ENCODE measurements around the gene HIPK3.
"Not testable (repeated sequence)": the region's sequence is repeated elsewhere in the genome, so short reads cannot be mapped to it uniquely, and the experiment has no call there.

HIPK3 gene

DNA sequence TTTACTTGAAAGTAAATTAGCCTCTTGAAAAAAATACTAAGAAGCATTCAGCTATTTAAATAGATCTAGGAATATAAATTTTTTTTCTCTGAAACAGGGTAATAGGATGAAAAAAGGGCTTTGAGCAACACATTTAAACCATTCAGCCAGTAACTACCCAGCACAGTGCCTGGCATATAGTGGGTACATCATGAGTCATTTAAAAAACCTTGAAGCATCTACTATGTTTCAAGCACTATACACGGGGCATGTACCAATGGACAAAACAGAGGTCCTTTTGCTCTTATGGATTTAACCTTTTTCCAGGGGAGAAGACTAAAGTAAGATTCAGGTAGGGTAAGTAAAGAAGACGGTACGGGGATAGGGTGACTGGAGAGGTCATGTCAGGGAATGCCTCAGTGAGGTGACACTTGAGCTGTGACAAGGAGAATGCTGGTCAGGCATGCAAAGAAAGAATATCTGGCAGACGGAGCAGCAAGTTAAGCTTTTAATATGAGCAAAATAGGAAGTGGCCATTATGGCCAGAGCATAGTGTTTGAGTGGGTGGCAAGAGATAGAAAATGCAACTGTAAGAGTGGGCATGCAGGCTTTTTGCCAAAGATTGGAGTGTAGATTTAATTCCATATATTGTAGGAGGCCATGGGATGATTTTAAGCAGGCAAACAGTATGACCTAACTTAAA lies 101.1 kb downstream of the HIPK3 start:
- DNase-seq (ENCODE audit: low read depth), result no peak

DNA sequence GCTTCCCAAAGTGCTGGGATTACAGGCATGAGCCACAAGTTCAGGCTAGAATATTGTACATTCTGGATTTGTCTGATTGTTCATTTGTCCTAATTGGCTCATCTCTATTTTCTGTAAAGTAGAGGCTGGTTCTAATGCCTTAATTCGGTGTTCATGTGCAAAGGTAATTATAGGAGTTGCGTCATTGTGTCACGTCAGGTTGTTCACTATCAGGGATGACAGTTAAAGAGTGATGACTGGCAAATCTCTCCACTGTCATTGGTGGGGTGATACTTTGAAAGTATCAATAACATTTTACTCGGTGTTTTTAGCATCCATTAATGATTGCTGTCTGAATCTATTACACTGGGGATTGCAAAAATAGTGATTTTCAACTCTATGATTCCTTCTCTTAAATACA lies 103.5 kb downstream of the HIPK3 start:
- no peak for DNase-seq (ENCODE audit: low read depth)

DNA sequence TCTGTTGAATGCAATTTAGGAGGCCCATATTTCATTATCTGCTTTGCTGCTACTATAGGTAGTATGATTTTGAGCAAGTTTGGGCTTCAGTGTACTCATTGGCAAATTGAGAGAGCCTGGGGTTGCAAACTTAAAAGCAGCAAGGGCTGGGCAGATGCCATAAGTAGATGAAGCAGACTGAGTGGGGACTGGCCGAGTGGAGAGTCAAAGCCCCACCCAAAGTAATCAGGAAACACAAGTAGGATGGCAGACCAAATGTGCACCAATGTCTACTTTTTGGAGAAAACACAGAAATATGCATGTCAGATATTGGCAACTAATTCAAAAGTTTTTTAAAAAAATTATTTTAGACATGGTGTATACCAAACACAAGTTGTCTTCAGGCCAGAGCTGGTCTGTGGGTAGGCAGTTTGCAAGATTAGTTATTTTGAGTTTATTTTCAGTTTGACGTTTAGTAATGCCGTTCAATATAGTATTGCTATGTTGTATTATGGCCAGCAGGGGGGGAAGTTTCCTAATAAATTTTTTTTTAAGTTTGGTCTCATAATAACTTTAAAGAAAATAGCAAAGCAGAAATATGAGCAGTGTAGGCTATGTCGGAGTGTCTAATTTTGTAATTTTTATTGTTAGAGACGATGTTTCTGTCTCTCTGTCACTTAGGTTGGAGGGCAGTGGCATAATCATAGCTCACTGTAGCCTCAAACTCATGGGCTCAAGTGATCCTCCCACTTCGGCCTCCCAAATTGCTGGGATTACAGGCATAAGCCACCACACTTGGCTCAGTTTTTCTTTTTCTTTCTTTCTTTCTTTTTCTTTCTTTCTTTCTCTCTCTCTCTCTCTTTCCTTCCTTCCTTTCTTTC lies 105.1 kb downstream of the HIPK3 start:
- peak; percentile 37 for DNase-seq (ENCODE audit: low read depth)

DNA sequence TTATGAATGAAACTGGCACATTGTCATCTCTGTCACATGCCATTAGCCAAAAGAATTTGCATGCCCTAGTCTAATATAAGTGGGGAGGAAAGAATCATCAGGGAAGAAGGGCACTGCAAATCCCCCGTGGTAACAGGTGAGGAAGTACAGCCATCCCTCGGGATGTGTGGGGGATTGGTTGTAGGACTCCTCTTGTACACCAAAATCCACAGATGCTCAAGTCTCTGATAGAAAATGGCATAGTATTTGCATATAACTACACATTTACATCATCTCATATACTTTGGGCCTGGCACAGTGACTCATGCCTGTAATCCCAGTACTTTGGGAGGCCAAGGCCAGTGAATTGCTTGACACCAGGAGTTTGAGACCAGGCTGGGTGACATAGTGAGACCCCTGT lies 109.7 kb downstream of the HIPK3 start:
- DNase-seq (ENCODE audit: low read depth), result no peak

DNA sequence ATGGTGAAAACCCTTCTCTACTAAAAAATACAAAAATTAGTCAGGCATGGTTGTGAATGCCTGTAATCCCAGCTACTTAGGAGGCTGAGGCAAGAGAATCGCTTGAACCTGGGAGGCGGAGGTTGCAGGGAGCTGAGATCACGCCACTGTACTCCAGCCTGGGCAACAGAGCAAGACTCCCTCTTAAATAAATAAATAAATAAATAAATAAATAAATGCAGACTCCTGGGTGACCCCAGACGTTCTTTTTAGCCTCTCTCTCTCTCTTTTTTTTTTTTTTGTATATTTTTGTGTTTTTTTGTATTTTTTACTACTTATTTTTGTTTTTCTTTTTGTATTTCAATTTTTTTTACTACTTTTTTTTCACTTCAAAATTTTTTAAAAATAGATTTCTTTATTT lies 111.3 kb downstream of the HIPK3 start:
- not testable (repeated sequence) for DNase-seq (ENCODE audit: low read depth)

DNA sequence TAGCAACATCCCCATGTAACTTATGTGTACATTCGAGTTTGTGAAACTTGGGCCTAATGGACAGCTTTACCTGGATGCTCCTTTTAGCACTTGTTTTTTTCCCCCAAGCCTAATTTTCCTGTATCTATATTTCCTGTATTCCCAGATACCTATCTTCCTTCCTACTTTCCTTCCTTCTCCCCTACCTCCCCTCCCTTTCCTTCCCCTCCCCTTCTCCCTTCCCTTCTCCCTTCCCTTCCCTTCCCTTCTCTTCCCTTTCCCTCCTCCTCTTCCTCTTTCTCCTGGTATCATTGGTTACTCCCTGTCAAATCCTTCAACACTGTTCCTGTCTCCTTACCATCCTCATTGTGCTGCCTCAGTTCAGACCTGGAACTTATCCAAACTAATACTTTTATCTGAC lies 111.8 kb downstream of the HIPK3 start:
- DNase-seq (ENCODE audit: low read depth), result no peak

DNA sequence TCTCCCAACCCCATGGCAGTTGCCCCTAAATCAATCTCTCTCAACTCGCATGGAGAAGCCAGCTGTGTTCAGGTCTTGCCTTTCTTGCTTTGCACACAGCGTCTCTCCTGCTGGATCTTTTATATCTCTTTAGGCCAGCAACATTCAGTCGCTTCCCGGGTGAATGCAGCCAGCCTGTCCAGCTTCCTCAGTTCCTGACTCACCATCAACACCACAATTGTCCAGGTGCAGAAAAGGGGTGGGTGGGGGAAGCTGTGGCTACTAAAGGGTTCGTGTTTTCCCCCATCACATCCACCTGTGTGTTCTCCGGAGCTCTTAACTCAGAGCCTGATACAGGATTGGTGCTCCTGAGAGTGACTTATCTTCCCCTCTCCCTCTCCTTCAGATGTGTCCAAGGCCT lies 116.5 kb downstream of the HIPK3 start:
- no peak for DNase-seq (ENCODE audit: low read depth)

DNA sequence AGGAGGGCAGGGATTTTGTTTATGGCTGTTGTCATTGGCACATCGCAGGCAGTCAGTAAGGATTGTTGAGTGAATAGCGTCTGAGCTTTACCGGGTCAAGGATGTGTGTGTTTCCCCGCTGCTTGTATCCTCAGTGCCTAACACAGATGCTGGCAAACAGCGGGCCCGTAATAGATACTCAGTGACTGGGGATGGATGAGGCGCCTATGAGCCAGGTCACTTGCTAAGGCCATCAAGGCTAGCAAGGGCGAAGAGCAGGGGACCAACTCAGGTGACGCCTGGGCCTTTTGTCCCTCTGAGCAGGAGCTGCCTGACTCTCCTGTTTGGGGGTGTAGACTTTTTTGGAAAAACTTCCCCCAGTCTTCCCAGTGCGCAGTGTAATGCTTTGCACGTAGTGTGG lies 118.1 kb downstream of the HIPK3 start:
- DNase-seq (ENCODE audit: low read depth), result no peak

DNA sequence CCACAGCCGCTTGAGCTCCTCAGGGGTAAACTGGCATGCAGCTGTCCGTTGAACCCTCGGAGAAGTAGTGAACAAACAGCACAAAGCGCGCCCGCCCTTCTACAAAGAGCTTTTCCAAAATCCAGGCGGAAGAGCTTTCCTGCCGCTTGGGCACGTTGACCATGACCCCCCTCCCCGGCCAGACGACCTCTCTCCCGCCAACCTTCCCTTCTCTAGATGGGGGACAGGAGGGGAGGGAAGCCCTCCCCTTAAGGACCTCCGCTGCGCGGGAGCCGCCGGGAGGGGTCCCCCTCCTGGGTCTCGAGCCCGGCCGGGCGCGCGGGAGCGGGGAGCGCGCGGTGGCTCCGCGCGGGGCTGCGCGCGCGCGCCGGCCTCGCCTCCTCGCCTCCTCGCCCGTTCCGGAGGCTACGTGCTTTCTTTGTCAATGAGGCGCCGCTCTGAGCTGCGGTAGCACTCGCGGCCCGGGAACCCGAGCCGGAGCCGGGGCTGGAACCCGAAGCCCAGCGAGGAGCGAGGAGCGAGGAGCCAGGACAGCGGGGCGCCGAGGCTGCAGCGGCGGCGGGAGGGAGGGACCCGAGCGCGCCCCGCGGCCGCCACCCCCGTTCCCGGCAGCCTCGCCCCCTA lies 118.6 kb downstream of the HIPK3 start, which contains the start of gene KIAA1549L:
Gene KIAA1549L (plus strand): TSS at position 421 of the 624 bp plus-strand sequence.
- no peak for DNase-seq (ENCODE audit: low read depth)

DNA sequence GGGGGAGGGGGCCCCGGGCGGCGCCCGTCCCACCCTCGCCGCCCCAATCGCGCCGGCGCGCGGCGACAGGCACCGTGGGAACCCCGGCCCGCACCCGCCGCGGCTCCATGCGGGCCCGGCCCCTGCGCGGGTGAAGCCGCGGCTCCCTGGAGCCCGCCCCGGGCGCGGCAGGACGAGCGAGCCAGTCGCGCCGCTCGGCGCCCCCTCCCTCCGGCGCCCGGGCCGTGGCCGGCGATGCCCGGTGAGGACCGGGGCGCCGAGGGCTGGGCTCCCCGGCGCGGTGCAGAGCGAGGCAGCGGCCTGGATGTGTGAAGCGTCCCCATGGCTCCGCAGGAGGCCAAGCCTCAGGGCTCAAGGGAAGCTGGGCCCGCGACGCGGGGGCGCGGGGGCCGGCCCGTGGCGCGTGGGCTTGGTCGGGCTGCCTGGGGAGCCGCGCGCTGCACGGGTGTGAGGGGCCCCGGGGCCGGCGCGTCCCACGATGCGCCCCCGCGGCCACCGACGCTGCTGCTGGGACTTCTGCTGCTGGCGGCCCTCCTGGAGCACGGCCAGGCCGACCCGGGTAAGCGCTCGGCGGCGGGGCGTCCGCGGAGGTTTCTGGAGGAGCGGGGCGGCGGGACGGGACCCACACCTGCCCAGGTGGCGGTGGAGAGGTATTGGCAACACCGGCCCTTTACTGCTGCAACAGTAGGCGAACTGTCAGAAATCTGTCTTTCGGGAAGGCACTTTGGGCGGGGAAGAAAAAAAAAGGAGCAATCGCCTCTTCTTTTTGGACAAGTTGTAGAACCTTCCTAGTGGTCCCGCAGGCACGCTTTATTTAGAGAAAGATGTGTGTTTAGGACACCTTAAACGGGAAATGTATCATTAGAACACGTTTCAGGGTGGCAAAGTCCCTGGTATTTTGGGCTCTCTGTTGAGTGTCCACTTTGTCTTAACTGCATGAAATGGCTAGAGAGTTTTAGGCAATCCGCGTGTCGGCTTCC lies 119.4 kb downstream of the HIPK3 start:
- no peak for DNase-seq (ENCODE audit: low read depth)

DNA sequence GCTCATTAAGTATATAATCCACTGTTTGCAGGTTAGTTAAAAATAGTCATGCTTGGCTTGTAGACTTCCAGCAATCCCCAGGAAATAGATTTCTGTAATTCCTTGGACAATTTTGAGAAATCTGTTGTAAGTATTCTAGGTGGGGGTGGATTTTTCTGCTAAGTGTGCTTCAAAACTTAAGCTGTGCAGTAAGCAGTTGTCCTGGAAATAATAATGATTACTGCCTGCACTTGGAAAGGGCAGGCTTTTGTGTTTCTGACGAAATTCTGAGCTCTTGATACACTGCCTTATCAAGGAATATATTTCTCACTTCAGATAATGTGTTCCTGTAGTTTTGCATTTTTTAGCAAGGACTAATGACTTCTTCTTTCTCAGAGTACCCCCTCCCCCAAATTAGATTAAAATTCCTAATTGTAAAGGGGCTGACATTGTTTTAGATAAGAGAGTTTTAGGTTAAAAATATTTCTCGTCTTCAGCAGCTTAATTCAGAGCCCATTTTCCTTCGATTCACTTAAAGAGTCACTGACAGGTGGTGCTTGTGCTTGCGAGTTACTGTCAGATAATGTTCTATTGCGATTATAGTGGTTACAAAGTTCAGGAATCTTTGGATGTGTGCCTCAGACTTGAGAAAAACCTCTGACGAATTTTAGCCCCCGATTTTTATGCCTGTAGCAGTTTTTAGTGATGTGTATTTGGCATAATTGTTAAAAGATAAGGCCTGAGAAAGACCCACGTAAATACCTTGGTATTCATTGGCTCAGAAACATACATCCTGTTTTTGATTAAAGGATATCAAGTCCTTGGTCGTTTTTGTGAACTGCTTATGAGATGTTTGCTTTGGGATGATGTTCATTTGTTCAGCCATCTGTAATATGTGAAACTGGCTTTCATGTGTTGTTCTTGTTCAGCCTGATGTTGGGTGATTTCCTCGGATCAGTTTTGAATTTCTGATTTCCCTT lies 120.5 kb downstream of the HIPK3 start:
- DNase-seq (ENCODE audit: low read depth), result peak; percentile 19

DNA sequence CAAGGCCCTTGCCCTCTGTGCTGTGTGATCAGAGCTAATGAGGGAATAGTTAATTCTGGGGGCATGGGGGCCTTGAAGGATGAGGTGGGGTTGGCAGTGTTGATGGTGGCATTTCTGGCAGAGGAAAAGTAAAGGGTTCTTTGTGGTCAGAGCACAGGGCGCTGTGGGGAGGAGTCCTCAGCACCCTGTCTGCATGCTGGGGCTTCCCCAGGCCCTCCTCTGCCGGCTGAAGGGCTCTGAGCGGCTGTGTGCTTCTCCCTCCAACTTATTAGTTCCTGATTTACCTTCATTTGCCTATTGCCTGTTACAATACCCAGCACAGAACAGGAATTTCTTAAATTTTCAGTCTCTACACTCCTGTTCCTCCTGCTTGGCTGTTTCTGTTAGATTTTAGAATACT lies 122.8 kb downstream of the HIPK3 start:
- DNase-seq (ENCODE audit: low read depth), result no peak

DNA sequence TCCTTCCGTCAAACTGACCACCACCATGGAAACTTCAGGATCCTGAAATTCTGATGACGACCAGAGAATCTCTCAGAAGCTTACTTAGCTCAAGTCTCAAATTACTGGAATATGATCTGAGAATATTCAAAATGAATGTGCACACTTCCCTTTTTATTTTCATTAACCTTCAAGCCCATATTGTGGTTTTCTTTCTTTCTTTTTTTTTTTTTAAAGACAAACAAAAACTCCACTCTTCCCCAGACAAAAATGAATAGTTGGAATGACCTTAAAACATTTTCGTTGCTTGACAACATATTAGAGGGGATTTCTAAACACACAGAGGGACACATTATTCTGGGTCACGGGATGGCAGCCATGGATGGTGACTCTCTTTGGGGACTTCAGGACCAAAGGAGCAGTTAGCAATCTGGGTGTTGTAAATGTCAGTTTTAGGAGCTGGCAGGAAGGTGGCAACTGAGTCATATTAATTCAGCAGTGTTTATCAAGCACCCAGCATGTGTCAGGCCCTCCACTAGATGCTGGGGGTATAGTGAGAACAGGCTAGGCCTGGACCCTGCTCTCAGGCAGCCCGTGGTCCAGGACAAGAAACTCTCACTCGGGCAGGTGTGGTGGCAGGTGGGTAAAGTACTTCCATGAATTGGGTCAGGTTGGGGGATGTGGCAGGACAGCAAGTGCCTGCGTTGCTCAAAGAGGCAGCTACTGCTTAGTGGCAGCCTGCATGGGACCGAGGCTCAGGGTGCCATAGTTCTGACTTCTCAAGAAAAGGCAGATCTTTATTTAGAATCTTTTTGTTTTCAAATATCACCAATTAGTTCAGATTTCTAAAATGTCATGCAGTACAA lies 126.1 kb downstream of the HIPK3 start:
- DNase-seq (ENCODE audit: low read depth), result no peak

DNA sequence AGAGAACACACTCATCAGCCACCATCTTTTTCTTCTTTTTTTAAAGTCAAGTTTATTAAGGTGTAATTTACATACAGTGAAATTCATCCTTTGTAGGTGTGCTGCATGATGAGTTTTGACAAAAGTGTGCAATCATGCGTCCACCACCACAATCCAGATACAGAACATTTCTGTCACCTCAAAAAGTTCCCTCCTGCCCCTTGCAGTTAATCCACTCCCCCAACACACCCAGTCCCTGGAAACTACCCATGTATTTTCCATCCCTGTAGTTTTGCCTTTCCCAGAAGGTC lies 126.7 kb downstream of the HIPK3 start:
- DNase-seq (ENCODE audit: low read depth), result no peak

DNA sequence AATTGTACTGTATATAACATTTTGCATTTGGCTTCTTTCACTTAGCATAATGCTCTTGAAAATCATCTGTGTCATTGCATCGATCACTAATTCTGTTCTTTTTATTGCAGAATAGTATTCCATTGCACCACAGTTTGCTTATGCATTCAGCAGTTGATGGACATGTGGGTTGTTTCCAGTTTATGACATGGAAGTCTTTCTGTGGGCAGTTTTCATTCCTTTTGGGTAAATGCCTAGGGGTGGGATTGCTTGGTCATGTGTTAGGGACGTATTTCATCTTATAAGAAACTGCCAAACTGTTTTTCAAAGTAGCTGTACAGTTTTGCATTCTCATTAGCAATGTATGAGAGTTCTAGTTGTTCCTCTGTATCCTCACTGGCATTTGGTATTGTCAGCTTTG lies 127.0 kb downstream of the HIPK3 start:
- no peak for DNase-seq (ENCODE audit: low read depth)

DNA sequence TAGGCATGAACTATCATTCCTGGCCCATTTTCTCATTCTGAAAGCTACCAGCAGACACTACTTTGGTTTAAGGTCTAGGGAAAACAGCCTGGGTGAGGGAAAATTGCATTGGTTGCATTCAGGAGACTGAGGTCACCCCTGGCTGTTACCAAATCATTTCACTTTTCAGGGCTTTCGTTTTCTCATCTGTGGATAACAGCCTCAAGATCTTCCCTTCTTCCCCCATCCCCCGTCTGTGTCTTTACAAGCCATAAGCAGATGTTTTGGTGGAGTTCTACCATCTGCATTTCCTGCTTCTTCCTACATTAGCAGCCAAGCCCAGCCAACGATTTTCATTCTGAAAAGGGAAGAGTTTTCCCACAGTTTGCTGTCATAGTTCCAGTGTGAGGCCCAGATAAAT lies 130.4 kb downstream of the HIPK3 start:
- no peak for DNase-seq (ENCODE audit: low read depth)

DNA sequence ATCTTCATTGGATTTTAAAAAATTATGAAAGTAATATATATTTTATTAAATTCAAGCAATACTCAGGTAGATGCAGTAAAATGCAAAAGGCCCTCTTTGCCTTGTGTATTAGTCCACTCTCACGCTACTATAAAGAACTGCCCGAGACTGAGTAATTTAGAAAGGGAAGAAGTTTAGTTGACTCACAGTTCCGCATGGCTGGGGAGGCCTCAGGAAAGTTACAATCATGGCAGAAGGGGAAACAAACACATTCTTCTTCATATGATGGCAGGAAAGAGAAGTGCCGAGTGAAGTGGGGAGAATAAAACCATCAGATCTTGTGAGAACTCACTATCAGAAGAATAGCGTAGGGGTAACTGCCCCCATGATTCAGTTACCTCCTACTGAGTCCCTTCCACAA lies 130.8 kb downstream of the HIPK3 start:
- DNase-seq (ENCODE audit: low read depth), result no peak

DNA sequence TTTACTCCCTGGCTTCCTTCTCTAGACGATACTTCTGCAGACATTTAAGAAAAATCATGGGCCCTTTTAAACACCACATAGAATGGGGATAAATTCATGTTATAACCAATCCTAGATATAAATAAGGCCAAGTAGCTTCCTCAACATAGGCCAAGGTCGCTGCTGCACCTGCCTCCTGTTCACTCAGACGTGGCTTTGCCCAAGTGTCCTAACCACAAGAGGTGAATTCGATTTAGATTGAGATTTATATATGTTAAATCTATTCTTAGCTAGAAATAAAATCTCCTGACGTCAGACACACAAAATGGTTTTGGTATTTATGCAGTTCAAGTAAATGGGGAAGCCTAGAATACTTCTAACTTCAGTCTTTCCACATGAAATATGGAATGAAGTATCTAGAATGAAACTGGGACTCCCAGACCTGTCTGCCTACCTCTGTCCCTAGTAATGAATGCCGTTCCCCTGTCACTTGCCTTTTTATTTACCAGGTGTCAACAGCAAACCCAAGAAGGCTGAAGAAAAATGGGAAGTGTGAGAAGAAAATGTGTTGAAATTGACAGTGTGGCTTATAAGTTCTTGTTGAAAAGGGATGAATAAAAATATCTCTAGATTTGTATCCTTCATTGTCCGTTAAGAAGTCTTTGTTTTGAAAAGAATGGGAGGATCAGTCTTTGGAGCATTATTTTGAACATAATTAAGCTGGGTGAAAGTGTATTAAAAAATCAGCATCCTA lies 131.8 kb downstream of the HIPK3 start:
- no peak for DNase-seq (ENCODE audit: low read depth)

DNA sequence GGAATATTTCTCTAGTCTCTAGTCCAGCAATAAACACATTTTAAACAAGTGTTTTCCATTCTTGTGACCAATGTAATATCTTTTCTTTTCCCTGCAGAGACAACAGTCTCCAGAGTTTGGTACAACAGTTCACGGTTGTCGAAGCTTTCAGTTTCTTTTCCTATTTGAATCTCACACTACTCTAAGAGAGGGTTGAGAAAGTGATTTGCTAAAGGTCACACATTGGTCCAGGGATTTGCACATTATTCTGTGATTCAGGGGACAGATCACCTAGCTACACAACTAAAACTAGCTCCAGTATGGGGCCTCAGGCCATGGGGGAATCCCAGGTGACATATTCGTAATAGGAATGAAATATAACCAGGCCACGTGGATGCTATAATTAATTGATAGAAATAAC lies 132.5 kb downstream of the HIPK3 start:
- no peak for DNase-seq (ENCODE audit: low read depth)

Data from amniotic epithelial cell (primary cell).